ENCODE data around the gene ATG4D.
"Not testable (repeated sequence)": the region's sequence is repeated elsewhere in the genome, so short reads cannot be mapped to it uniquely, and the experiment has no call there.

ATG4D gene

DNA sequence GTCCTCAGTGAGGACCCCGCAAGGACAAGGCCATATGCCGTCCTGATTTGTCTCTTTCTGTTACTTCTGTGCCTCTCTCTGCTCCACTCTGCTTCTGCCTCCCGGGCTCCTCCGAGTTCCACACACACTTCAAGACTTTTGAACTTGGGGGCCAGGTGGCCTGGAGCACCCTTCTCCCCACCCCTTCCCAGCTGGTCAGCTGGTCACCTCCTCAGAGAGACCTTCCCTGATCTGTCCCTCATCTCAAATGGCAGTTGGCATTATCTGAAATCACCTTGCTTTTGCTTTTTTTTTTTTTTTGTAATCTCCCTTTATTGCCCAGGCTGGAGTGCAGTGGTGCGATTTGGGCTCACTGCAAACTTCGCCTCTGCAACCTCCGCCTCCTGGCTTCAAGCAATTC is 24.3 kb upstream of the ATG4D start:
- no peak for DNase-seq (ENCODE audit: low read depth)

DNA sequence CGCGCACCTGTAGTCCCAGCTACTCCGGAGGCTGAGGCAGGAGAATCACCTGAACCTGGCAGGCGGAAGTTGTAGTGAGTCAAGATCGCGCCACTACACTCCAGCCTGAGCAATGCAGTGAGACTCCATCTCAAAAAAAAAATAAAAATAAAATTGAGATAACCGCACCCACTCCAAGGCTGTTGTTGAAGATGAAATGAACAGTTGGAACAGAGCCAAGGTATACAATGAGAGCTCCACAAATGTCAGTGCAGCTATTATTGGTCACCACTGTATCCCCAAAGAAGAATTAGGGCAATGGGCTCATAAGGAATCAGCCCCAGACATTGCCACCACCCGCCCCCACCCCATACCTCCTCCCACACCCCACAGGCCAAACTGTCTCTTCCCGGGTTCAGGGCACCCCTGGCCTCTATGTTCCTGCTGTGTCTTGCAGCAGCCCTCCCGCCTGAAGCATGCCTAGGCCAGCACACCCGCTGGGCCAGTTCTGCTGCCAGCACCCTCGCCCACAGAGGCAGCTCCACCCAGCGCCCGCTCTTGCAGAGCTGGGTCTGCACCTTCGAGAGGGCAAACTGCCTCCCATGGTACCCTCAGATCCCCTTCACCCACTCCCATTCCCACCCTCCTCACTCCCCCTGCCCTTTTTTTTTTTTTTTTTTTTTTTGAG is 22.9 kb upstream of the ATG4D start:
- DNase-seq (ENCODE audit: low read depth): no peak

DNA sequence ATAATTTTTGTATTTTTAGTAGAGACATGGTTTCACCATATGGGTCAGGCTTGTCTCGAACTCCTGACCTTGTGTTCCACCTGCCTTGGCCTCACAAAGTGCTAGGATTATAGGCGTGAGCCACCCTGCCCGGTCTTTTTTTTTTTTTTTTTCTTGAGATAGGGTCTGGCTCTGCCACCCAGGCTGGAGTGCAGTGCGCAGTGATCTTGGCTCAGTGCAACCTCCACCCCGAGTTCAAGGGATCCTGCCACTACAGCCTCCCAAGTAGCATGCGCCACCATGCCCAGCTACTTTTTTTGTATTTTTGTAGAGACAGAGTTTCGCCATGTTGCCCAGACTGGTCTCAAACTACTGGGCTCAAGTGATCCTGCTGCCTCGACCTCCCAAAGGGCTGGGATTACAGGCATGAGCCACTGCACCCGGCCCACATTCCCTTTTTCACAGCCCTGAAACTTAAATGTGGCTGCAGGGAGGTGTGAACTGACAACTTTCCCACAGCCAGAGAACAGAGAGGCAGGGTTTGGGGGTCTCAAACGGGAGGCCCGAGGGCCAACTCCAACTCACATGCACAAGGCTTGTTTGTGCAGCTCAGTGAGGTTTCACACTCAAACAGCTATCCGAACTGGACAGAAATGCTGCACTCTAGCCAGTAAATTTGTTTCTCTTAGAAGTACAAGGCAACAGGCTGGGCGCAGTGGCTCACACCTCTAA is 22.1 kb upstream of the ATG4D start:
- DNase-seq (ENCODE audit: low read depth): no peak

DNA sequence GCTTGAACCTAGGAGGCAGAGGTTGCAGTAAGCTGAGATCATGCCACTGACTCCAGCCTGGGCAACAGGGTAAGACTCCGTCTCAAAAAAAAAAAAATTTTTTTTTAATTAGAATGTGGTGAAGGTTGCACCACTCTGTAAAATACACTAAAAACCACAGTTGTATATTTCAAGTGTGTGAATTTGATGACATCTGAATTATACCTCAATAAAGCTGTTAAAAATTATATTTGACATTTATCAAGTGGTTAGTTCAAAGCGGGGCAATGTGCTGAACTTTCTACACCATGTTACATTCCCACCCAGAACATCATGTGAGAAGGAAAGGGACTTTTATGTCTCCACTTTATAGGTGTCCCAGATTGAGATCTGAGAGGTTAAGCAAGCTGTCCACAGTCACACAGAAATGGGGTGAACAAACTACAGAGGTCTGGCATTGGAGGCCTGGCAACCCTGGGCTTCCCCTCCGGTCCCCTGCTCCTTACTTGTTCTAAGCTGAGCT is 20.5 kb upstream of the ATG4D start:
- no peak for DNase-seq (ENCODE audit: low read depth)

DNA sequence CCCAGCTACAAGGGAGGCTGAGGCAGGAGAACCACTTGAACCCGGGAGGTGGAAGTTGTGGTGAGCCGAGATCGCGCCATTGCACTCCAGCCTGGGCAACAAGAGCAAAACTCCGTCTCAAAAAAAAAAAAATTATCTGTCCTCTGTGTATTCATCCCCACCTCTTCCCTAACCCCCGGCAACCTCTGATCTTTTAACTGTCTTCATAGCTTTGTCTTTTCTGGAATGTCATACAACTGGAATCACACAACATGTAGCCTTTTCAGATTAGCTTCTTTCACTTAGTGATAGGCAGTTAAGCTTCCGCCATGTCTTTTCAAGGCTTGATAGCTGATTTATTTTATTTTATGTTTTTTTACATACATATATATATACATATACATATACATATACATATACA is 18.1 kb upstream of the ATG4D start:
- DNase-seq (ENCODE audit: low read depth): no peak

DNA sequence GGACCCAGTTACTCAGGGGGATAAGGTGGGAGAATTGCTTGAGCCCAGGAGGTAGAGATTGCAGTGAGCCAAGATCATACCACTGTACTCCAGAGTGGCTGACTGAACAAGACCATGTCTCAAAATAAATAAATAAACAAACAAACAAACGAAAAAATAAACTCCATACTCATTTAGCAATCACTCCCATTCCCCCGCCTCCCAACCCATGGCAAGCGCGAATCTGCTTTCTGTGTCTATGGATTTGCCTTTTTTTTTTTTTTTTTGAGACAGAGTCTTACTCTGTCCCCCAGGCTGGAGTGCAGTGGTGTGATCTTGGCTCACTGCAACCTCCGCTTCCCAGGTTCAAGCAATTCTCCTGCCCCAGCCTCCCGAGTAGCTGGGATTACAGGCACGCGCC is 16.8 kb upstream of the ATG4D start:
- not testable (repeated sequence) for DNase-seq (ENCODE audit: low read depth)

DNA sequence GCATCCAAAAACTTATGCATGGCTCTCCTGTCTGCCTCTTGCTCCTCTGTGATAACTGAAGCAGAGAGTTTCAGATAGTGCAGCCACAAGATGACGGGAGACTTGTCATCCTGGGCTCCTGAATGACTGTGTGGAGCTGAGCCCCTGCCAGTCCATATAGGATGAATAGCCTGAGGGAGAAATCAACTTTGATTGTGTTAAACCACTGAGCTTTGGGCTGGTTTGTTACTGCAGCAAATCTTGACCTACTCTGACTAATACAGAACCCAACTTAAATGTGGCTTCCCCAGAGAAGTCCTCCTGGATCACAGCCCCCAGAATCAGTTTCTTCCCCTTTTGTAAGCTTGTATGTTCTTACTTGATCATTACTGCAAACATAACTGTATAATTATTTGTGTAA is 11.2 kb upstream of the ATG4D start:
- DNase-seq (ENCODE audit: low read depth): no peak

DNA sequence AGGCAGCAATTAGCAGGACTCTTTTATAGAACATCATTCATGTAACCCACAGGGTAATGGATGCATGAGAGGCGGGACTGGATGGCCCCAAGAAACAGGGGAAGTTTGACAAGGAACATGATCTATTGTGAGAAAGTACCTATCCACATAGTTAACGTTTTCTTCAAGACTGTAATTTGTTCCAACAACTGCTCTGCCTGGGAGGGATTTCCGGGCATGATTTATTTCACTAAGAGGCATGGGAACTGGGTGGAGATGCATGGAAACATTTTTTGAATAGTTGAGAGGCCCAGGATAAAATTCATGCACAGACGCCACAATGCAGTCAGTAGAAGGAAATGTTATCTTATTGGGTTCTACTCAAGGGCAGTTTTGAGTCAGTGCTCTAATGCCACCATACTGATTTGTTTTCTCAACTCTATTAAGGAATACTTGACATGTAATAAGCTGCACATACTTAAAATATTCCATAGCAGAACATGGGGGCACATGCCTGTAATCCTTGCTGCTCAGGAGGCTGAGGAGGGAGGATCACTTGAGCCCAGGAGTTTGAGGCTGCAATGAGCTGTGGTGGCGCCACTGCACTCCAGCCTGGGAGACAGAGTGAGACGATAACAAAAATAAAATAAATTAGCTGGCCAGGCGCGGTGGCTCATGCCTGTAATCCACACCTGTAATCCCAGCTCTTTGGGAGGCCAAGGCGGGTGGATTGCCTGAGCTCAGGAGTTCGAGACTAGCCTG is 9.9 kb upstream of the ATG4D start:
- DNase-seq (ENCODE audit: low read depth): peak; percentile 35

DNA sequence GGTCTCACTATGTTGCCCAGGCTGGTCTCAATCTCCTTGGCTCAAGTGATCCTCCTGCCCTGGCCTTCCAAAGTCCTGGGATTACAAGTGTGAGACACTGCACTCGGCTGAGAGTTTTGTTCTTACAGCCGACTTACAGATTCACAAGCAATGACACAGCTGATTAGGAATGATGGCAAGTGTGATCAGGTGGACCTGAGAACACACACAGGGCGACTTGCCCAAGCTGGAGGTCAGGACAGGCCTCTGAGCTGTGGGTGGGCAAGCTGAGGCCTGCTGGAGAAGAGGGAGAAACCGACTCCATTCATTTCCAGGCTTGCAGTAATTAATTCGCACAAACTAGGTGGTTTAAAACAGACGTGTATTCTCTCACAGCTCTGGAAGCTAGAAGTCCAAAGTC is 8.1 kb upstream of the ATG4D start:
- no peak for DNase-seq (ENCODE audit: low read depth)

DNA sequence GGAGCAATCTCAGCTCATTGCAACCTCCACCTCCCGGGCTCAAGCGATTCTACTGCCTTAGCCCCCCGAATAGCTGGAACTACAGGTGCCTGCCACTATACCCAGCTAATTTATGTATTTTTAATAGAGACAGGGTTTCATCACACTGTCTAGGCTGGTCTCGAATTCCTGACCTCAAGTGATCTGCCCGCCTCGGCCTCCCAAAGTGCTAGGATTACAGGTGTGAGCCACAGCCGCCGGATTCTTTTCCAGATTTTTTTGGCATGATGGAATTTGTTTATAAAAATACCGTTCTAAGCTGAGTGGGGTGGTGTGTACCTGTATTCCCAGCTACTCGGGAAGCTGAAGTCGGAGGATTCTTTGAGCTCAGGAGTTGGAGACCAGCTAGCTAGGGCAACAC is 6.0 kb upstream of the ATG4D start:
- DNase-seq (ENCODE audit: low read depth): no peak

DNA sequence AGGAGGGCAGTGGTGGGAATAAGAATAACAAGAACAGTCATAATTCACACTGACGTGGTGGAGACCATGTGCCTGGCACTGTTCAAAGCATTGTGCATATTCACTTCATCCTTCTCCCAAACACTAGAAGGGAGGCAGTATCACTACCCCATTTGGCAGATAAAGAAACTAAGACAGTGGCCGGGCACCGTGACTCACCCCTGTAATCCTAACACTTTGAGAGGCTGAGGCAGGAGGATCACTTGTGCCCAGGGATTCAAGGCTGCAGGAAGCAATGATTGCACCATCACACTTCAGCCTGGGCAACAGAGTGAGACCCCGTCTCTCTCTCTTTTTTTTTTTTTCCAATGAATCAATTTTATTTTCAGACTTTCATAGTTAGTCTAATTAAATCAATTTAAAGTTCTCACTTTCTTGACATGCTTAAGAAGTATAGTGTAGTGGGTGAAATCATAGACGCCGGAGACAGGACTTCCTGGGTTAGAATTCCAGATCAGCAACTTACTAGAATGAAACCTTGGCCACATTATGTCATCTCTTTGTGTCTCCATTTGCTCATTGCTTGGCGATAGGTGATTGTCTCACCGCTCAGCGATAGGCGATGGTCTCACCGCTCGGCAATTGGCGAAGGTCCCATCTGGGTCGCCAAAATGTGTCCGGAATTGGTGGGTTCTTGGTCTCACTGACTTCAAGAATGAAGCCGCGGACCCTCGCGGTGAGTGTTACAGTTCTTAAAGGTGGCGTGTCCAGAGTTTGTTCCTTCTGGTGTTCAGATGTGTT is 5.3 kb upstream of the ATG4D start:
- DNase-seq (ENCODE audit: low read depth): no peak

DNA sequence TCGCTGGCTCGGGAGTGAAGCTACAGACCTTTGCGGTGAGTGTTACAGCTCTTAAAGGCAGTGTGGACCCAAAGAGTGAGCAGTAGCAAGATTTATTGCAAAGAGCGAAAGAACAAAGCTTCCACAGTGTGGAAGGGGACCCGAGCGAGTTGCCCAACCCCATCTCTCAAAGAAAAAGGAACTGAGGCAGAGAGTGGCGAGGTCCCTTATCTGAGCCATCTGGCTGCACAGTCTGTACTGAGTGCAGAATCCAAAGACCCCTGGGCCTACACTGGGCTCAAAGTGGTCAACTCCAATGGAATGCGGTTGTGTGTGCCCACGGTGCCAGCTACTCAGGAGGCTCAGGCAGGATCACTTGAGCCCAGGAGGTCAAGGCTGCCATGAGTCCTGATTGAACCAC is 4.7 kb upstream of the ATG4D start:
- not testable (repeated sequence) for DNase-seq (ENCODE audit: low read depth)

DNA sequence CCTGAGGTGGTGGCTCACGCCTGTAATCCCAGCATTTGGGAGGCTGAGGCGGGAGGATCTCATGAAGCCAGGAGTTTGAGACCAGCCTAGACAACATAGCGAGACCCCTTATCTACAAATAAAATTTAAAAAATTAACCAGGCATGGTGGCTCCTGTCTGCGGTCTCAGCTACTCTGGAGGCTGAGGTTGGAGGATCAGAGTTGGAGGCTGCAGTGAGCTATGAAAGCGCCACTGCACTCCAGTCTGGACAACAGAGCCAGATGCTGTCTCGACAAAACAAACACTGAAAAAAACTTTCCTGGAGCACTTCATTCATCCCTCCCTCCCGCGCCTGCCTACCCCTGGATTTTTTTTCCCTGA is 665 bp upstream of the ATG4D start:
- DNase-seq (ENCODE audit: low read depth): no peak

DNA sequence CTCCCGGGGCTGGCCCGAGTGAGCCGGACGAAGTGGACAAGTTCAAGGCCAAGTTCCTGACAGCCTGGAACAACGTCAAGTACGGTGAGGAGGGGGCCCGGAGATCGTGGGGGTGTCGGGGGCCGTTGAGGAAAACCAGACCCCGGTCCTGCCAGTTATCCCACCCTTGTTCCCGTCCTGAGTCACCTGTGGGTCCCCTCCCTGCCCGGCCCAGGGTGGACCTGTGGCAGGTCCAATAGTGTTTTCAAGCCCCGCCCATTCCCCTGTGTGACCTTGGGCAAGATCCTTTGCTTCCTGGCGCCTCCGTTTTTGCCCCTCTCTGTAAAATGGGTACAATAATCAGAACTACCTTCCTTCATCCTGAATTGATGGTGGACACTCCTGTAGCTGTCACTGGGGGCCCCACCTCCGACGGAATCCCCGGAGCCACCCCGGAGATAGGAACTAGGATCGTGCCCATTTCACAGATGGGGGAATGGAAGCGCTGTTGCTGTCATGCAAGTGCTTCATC is 593 bp downstream of the ATG4D start:
- peak; percentile 49 for DNase-seq (ENCODE audit: low read depth)

DNA sequence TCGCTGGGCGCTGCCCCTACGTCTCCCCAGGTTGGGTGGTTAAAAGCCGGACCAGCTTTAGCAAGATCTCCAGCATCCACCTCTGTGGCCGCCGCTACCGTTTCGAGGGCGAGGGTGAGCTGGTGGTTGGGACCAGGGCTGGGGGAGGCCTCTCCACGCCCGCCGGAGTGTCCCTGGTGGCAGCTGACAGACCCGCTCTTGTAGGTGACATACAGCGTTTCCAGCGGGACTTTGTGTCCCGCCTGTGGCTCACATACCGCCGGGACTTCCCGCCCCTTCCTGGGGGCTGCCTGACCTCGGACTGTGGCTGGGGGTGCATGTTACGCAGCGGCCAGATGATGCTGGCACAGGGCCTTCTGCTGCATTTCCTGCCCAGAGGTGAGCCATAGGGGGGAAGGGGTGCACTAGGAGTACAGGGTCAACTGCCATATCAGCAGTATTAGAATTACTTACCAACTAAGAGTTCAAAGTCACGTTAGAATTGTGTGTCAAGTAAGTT is 1.1 kb downstream of the ATG4D start:
- no peak for DNase-seq (ENCODE audit: low read depth)

DNA sequence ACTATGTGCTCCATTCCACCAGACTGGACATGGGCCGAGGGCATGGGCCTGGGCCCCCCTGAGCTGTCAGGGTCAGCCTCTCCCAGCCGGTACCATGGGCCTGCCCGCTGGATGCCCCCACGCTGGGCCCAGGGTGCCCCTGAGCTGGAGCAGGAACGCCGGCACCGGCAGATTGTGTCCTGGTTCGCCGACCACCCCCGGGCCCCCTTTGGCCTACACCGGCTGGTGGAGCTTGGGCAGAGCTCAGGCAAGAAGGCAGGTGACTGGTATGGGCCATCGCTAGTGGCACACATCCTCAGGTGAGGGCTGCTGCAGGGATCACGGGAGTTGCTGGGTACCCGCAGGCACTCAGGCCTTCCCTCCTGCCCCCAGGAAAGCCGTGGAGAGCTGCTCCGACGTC is 3.1 kb downstream of the ATG4D start:
- DNase-seq (ENCODE audit: low read depth): no peak

DNA sequence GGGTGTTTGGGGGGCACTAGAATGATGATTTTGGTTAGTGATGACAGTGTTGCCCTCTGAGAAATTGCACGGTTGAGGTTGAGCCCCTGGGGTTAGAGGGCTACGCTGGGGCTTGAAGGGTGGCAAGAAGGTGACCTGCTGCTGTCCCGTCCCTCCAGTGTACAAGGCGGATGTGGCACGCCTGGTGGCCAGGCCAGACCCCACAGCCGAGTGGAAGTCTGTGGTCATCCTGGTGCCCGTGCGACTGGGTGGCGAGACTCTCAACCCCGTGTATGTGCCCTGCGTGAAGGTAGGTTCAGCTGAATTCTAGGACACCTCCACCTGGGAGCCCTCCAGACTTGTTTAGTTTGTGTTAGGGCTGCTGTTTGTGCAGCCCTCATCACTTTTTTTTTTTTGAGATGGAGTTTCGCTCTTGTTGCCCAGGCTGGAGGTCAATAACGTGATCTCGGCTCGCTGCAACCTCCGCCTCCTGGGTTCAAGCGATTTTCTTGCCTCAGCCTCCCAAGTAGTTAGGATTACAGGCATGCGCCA is 5.1 kb downstream of the ATG4D start:
- DNase-seq (ENCODE audit: low read depth): no peak

DNA sequence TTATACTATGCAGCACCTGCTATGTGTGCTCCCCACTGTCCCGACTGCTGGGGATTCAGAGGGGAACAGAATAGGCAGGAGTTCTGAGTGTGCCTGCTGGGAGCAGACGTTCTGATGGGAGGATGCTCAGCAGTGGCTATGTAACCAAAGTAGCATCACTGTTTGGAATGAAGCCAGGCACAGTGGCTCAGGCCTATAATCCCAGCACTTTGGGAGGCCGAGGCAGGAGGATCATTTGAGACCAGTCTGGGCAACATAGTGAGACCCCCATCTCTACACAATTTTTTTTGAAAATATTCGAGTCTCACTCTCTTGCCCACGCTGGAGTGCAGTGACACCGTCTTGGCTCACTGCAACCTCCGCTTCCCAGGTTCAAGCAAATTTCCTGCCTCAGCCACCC is 6.0 kb downstream of the ATG4D start:
- no peak for DNase-seq (ENCODE audit: low read depth)

DNA sequence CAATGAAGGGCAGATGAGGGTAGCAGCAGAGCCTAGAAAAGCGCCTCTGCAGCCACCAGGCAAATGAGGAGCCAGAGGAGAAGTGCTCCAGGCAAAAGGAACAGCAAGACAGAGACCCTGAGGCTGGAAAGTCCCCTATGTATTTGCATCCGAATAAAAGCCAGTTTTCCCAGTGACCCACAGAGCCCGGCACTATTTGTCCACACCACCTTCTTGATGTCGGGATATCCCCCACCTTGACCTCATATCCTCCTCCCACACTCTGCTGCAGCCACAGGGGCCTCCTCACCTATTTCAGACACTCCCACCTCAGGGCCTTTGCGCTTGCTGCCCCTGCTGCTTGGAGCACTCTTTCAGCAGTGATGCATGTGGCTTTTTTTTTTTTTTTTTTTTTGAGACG is 6.6 kb downstream of the ATG4D start:
- no peak for DNase-seq (ENCODE audit: low read depth)

DNA sequence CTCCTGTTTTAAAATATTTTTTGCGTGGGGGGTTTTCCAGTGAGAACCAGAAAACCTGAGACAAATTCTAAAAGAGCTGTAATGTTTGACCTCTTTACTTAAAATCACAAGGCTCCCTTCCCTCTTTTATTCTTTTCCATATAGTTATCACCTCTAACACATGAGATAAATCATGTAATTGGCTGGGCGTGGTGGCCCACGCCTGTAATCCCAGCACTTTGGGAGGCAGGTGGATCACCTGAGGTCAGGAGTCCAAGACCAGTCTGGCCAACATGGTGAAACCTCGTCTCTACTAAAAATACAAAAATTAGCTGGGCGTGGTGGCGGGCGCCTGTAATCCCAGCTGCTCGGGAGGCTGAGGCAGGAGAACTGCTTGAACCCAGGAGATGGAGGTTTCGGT is 7.3 kb downstream of the ATG4D start:
- DNase-seq (ENCODE audit: low read depth): not testable (repeated sequence)

DNA sequence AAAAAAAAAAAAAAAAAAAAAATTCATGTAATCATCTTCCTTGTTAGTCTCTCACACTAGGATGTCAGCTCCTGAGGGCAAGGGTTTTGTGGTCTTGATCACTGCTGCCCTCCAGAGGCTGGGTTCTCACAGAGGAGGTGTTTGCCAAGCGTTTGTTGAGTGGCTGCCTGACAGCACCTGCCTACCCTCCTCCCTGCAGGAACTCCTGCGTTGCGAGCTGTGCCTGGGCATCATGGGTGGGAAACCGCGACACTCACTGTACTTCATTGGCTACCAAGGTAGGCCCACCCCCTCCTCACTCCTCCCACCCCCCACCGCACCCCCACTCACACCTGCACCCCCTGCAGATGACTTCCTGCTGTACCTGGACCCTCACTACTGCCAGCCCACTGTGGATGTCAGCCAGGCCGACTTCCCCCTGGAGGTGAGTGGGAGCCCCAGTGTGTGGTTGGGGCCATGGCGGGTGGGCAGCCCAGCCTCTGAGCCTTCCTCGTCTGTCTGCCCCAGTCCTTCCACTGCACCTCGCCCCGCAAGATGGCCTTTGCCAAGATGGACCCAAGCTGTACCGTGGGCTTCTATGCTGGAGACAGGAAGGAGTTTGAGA is 8.1 kb downstream of the ATG4D start:
- DNase-seq (ENCODE audit: low read depth): peak; percentile 57

Data from ELR (cell line).